Smooth muscle cell (in vitro differentiated cells): ENCODE data around the gene ENO1. TPM values are rescaled to one million over a fixed set of nuclear protein-coding genes. Genes with fewer than 3 reads are reported as not detected.
"Not testable (repeated sequence)": the region's sequence is repeated elsewhere in the genome, so short reads cannot be mapped to it uniquely, and the experiment has no call there.

Experiments
- DNase-seq: peaks from one replicate; lab custom pipeline; 2025; ENCODE audit not compliant: unreplicated experiment; lab: John Stamatoyannopoulos, UW
- H2AFZ ChIP-seq: fragments of 200-600 bp; sonication (generic); 2 replicates; pipeline ENCODE4 v1.6.0; 2016; ENCODE audit warnings: antibody characterized with exemption, low read depth, mild to moderate bottlenecking
- H3F3A ChIP-seq: fragments of 200-600 bp; sonication (generic); 2 replicates; pipeline ENCODE4 v1.6.0; 2017; ENCODE audit warnings: antibody characterized with exemption, low read depth
- H3K27ac ChIP-seq: fragments of 200-600 bp; sonication (generic); 2 replicates; pipeline ENCODE4 v1.5.1; 2016; ENCODE audit warnings: low read depth, mild to moderate bottlenecking
- H3K27me3 ChIP-seq: fragments of 200-600 bp; sonication (generic); 2 replicates; pipeline ENCODE4 v1.6.1; 2016; ENCODE audit warnings: low read depth, mild to moderate bottlenecking
- H3K36me3 ChIP-seq: fragments of 200-600 bp; sonication (generic); 2 replicates; pipeline ENCODE4 v1.5.1; 2016; ENCODE audit warnings: low read depth
- H3K4me1 ChIP-seq: fragments of 200-600 bp; sonication (generic); 2 replicates; pipeline ENCODE4 v1.5.1; 2016; ENCODE audit warnings: low read depth
- H3K4me2 ChIP-seq: fragments of 200-600 bp; sonication (generic); 2 replicates; pipeline ENCODE4 v1.6.0; 2016; ENCODE audit warnings: mild to moderate bottlenecking
- H3K4me3 ChIP-seq: fragments of 200-600 bp; sonication (generic); 2 replicates; pipeline ENCODE4 v1.5.1; 2016; ENCODE audit warnings: mild to moderate bottlenecking
- H3K79me2 ChIP-seq: fragments of 200-600 bp; sonication (generic); 2 replicates; pipeline ENCODE4 v1.6.0; 2016; ENCODE audit warnings: low read depth, mild to moderate bottlenecking
- H3K9ac ChIP-seq: fragments of 200-600 bp; sonication (generic); 2 replicates; pipeline ENCODE4 v1.6.0; 2016; ENCODE audit warnings: low read depth
- H3K9me3 ChIP-seq: fragments of 200-600 bp; sonication (generic); replicated peaks from 2 replicates; pipeline ENCODE4 v1.5.1; 2016; ENCODE audit warnings: low read depth
- H4K20me1 ChIP-seq: fragments of 200-600 bp; sonication (generic); 2 replicates; pipeline ENCODE4 v1.6.0; 2016; ENCODE audit warnings: low read depth
- CTCF ChIP-seq: fragments of 200-600 bp; sonication (generic); IDR thresholded peaks from 2 replicates; pipeline ENCODE4 v1.5.1; 2017; ENCODE audit warnings: borderline replicate concordance, mild to moderate bottlenecking, antibody characterized with exemption; ENCODE audit not compliant: insufficient read depth, poor library complexity, severe bottlenecking
- WGBS: methylation state at CpG from one replicate; pipeline ENCODE4 v1.1.7; 2016; ENCODE audit warnings: low lambda C conversion rate; 5-methylcytosine and 5-hydroxymethylcytosine counted together
- polyA plus RNA-seq: library from polyadenylated mRNA; unstranded; fragments of >200 nt; fragmentation: Nextera tagmentation; extraction: Ambion mirVana; gene quantifications from 2 replicates; pipeline ENCODE4 v1.2.1, GENCODE V29; 2016
- total RNA-seq: library from RNA; depleted of rRNA; stranded (reverse); fragments of >200 nt; gene quantifications from 2 replicates; pipeline ENCODE4 v1.2.3, GENCODE V29; 2014

Gene ENO1
- total and polyA plus RNA-seq, 2 experiments from 2014 or later, result 1,276 to 2,235 TPM

- Histone ChIP-seq H3K27me3 (no peaks in the 10 kb centered on the region), H3K4me3 (no peak overlapping the region), H3K4me2 (no peak overlapping the region), H3F3A (no peaks in the 10 kb centered on the region), H3K79me2 (no peaks in the 10 kb centered on the region), H4K20me1 (no peaks in the 10 kb centered on the region), H3K27ac (no peak overlapping the region), H3K9ac (no peak overlapping the region), H3K36me3 (no peaks in the 10 kb centered on the region), H3K9me3 (no peaks in the 10 kb centered on the region), H2AFZ (no peak overlapping the region), H3K4me1 (no peaks in the 10 kb centered on the region)
- TF ChIP-seq CTCF, result no peak
- DNase-seq, result no peak
- 95% methylated on average over 7 of the region's 7 CpGs for WGBS
Measured at GRCh38 chr1:8839990-8840389, 38.5 kb downstream of the ENO1 start.

- Histone ChIP-seq H3K9me3 (no peaks in the 10 kb centered on the region), H3F3A (no peaks in the 10 kb centered on the region), H3K4me3 (no peak overlapping the region), H3K79me2 (no peaks in the 10 kb centered on the region), H3K27ac (no peak overlapping the region), H3K27me3 (no peaks in the 10 kb centered on the region), H2AFZ (no peak overlapping the region), H3K4me1 (no peaks in the 10 kb centered on the region), H3K36me3 (no peaks in the 10 kb centered on the region), H3K4me2 (no peak overlapping the region), H3K9ac (no peak overlapping the region), H4K20me1 (no peaks in the 10 kb centered on the region)
- 87% methylated on average over 14 of the region's 14 CpGs for WGBS
- TF ChIP-seq CTCF, result no peak
- DNase-seq, result no peak
Measured at GRCh38 chr1:8835941-8836643, 42.4 kb downstream of the ENO1 start.

GRCh38 chr1:8831340-8831739 is 47.1 kb downstream of the ENO1 start:
- Histone ChIP-seq H3K4me3 (no peak overlapping the region), H4K20me1 (no peaks in the 10 kb centered on the region), H3K36me3 (no peaks in the 10 kb centered on the region), H3K79me2 (no peaks in the 10 kb centered on the region), H3K4me2 (no peak overlapping the region), H3K27me3 (no peaks in the 10 kb centered on the region), H3F3A (no peaks in the 10 kb centered on the region), H3K4me1 (no peaks in the 10 kb centered on the region), H3K9ac (no peak overlapping the region), H3K9me3 (no peaks in the 10 kb centered on the region), H3K27ac (no peak overlapping the region), H2AFZ (no peak overlapping the region)
- WGBS, result 75% methylated on average over 4 of the region's 4 CpGs
- DNase-seq, result no peak
- peak; percentile 28 for TF ChIP-seq CTCF

GRCh38 chr1:8830732-8831131 is 47.8 kb downstream of the ENO1 start:
- H3K4me2 ChIP-seq, H3K79me2 ChIP-seq, H3F3A ChIP-seq, H3K27me3 ChIP-seq, H3K36me3 ChIP-seq, H4K20me1 ChIP-seq, H3K9ac ChIP-seq, H3K4me3 ChIP-seq, DNase-seq, H3K27ac ChIP-seq, H3K4me1 ChIP-seq, H2AFZ ChIP-seq, H3K9me3 ChIP-seq: not testable (repeated sequence)
- 97% methylated on average over 9 of the region's 10 CpGs for WGBS
